Right renal pelvis (tissue), 4 donors: ENCODE data around the gene NUCB2. TPM values are rescaled to one million over a fixed set of nuclear protein-coding genes. Genes with fewer than 3 reads are reported as not detected.
A peak's percentile ranks its signal among the peaks of the same experiment; 100 is the strongest.
"Not testable (repeated sequence)": the region's sequence is repeated elsewhere in the genome, so short reads cannot be mapped to it uniquely, and the experiment has no call there.

Experiments
- DNase-seq, 4 donors: peaks; one replicate each; pipeline ENCODE4 v3.0.0-alpha.2; 2013; ENCODE audit warnings: low read depth in 4 of 4, low spot score in 3 of 4, missing footprints in 1 of 4
- polyA plus RNA-seq, 4 donors: library from polyadenylated mRNA; unstranded; fragments of 120-200 nt; gene quantifications; one replicate each; pipeline ENCODE4 v1.2.1, GENCODE V29; 2013; ENCODE audit not compliant: insufficient read length in 4 of 4

NUCB2 gene
- polyA plus RNA-seq = 10 to 100 TPM; 72.4 to 89.1 (median 84.6) TPM

- peak; percentile 92 to 95 (median 94) for DNase-seq
Observed at GRCh38 chr11:17276236-17277023, at the start of gene NUCB2. NUCB2 (plus strand) TSS chr11:17276739; CDS start chr11:17295324, 18,585 bp downstream.

GRCh38 chr11:17228186-17228925, 48.2 kb upstream of the NUCB2 start:
- DNase-seq = not testable (repeated sequence)

GRCh38 chr11:17229481-17230152, 46.9 kb upstream of the NUCB2 start:
- no peak for DNase-seq

- DNase-seq = no peak
Observed at GRCh38 chr11:17230867-17231851, 45.4 kb upstream of the NUCB2 start.

GRCh38 chr11:17233101-17233500, 43.4 kb upstream of the NUCB2 start:
- DNase-seq = no peak

GRCh38 chr11:17238377-17238776, 38.2 kb upstream of the NUCB2 start:
- no peak for DNase-seq

GRCh38 chr11:17239927-17240326, 36.6 kb upstream of the NUCB2 start:
- not testable (repeated sequence) for DNase-seq

GRCh38 chr11:17240780-17241179, 35.8 kb upstream of the NUCB2 start:
- no peak for DNase-seq

- not testable (repeated sequence) for DNase-seq
Observed at GRCh38 chr11:17242954-17243353, 33.6 kb upstream of the NUCB2 start.

- DNase-seq = no peak
Observed at GRCh38 chr11:17244046-17244445, 32.5 kb upstream of the NUCB2 start.

- no peak for DNase-seq
Observed at GRCh38 chr11:17250561-17251350, 25.8 kb upstream of the NUCB2 start.

GRCh38 chr11:17252704-17253103, 23.8 kb upstream of the NUCB2 start:
- no peak for DNase-seq

GRCh38 chr11:17256512-17256911, 20.0 kb upstream of the NUCB2 start:
- DNase-seq = no peak

GRCh38 chr11:17257196-17257595, 19.3 kb upstream of the NUCB2 start:
- no peak for DNase-seq

GRCh38 chr11:17258670-17259069, 17.9 kb upstream of the NUCB2 start:
- no peak for DNase-seq

GRCh38 chr11:17259519-17259918, 17.0 kb upstream of the NUCB2 start:
- DNase-seq = no peak

GRCh38 chr11:17260020-17260419, 16.5 kb upstream of the NUCB2 start:
- DNase-seq = no peak

- DNase-seq = no peak
Observed at GRCh38 chr11:17263769-17264168, 12.8 kb upstream of the NUCB2 start.

GRCh38 chr11:17266781-17267180, 9.8 kb upstream of the NUCB2 start:
- no peak for DNase-seq
